GM19351 (cell line): Measurements from ENCODE around the gene ZW10.
A peak's percentile ranks its signal among the peaks of the same experiment; 100 is the strongest.
"Not testable (repeated sequence)": the region's sequence is repeated elsewhere in the genome, so short reads cannot be mapped to it uniquely, and the experiment has no call there.

Experiments
- ATAC-seq: cut with Tn5 transposase; IDR thresholded peaks from one replicate; pipeline ENCODE4 v1.9.1; 2021; ENCODE audit warnings: mild to moderate bottlenecking, moderate library complexity; ENCODE audit not compliant: unreplicated experiment

ZW10 gene, protein sequence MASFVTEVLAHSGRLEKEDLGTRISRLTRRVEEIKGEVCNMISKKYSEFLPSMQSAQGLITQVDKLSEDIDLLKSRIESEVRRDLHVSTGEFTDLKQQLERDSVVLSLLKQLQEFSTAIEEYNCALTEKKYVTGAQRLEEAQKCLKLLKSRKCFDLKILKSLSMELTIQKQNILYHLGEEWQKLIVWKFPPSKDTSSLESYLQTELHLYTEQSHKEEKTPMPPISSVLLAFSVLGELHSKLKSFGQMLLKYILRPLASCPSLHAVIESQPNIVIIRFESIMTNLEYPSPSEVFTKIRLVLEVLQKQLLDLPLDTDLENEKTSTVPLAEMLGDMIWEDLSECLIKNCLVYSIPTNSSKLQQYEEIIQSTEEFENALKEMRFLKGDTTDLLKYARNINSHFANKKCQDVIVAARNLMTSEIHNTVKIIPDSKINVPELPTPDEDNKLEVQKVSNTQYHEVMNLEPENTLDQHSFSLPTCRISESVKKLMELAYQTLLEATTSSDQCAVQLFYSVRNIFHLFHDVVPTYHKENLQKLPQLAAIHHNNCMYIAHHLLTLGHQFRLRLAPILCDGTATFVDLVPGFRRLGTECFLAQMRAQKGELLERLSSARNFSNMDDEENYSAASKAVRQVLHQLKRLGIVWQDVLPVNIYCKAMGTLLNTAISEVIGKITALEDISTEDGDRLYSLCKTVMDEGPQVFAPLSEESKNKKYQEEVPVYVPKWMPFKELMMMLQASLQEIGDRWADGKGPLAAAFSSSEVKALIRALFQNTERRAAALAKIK

GRCh38 chr11:113773416-113774173 is at the start of gene ZW10:
TSS of gene ZW10 (minus strand) at chr11:113773692. CDS start at chr11:113773666, 26 bp downstream.
- peak; percentile 97 for ATAC-seq

GRCh38 chr11:113818426-113818825 is 44.9 kb upstream of the ZW10 start:
- ATAC-seq, result no peak

GRCh38 chr11:113817626-113818025 is 44.1 kb upstream of the ZW10 start:
- ATAC-seq, result no peak

- no peak for ATAC-seq
Measured at GRCh38 chr11:113817162-113817561, 43.7 kb upstream of the ZW10 start.

GRCh38 chr11:113814181-113814580 is 40.7 kb upstream of the ZW10 start:
- ATAC-seq, result no peak

GRCh38 chr11:113808931-113809330 is 35.4 kb upstream of the ZW10 start:
- ATAC-seq, result no peak

DNA sequence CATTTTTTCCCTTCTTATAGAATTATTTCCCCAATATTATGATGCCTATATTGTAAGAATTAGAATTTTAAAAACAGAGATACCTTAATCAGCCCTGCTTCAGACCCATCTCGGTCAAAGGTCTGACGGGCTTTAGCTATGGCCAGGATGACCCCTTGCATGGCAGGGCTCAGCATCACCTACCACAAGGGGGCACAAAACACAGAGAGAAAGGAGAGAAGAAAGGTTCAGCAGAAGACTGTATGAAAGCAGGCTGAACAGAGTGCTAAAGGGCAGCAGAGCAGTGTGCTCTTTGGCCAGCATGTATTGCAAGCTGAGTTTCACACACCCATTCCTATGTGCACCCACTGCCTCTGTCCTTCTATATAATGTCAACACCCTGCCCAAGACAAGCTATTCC is 32.9 kb upstream of the ZW10 start:
- peak; percentile 70 for ATAC-seq

DNA sequence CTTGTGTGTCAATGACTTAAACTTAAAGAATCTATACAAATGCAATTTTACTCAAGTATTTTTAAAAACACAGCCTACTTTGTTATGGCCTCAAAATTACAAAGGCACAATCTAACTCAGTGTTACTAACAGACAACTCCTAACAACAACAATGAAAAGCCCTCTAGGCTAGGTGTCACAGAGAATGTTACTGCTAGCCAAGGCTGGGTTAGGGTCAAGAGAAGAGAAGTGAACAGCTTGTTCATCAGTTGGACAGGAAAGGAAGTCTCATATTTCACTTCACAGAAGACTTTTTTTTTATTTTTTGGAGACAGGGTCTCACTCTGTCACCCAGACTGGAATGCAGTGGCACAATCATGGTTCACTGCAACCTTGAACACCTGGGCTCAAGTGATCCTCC is 32.1 kb upstream of the ZW10 start:
- no peak for ATAC-seq

GRCh38 chr11:113802621-113803020 is 29.1 kb upstream of the ZW10 start:
- ATAC-seq, result no peak

- ATAC-seq, result peak; percentile 69
Measured at GRCh38 chr11:113796663-113797259, 23.3 kb upstream of the ZW10 start.

- ATAC-seq, result no peak
Measured at GRCh38 chr11:113789675-113790320, 16.3 kb upstream of the ZW10 start.

DNA sequence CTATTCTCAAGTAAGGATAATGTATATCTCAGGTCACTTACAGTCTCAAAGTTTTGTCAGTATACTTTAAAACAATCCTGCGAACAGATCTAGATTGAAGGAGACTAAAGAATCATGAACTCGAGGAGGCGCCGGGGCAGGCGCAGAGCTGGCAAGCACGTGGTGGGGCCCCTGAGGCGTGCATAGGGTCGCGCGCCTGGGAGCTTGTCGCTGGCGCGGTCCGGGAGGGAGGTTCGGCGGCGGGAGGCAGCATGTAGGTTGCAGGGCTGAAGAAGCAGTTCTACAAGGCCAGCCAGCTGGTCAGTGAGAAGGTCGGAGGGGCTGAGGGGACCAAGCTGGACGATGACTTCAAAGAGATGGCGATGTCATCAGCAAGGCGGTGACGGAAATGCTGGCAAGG is 15.5 kb upstream of the ZW10 start:
- ATAC-seq, result not testable (repeated sequence)

GRCh38 chr11:113782134-113782533 is 8.6 kb upstream of the ZW10 start:
- ATAC-seq, result no peak

GRCh38 chr11:113781682-113782081 is 8.2 kb upstream of the ZW10 start:
- ATAC-seq, result no peak

DNA sequence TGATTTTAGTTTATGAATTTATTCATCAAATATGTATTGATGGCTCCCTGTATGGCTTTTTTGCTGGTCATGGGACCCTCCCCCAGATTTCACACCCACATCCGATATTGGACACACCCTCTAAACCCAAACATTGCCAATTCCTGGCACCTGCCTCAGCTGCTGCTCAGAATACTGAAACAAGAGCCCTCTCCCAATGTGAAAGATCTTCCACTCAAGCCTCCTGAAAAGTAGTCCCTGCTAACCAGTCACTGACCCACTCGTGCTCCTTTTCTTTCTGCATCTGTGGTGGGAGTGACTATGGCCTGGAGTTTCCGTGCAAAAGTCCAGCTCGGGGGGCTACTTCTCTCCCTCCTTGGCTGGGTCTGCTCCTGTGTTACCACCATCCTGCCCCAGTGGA is 6.0 kb upstream of the ZW10 start, which contains the start of gene CLDN25:
Gene CLDN25, plus strand, starts transcription at position 301 of the 400 bp plus-strand sequence. Its CDS starts 0 bp downstream, at position 301.
- no peak for ATAC-seq

- no peak for ATAC-seq
Measured at GRCh38 chr11:113778111-113778910, 4.8 kb upstream of the ZW10 start.

DNA sequence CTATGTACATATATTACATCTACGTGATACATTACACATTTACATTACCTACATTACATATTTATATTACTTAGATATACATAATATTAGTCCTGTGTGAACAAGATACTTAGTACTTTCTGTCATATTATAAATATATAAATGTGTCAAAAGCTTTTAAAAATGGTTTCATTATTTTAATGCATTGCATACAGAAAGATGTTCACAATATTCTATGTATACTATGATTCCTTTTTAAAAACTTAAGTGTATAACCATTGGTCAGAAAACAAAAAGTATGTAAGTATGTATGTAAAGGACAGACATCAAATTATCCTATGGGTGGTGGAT is 647 bp upstream of the ZW10 start:
- ATAC-seq, result no peak

GRCh38 chr11:113773092-113773415 is 438 bp downstream of the ZW10 start:
- no peak for ATAC-seq

DNA sequence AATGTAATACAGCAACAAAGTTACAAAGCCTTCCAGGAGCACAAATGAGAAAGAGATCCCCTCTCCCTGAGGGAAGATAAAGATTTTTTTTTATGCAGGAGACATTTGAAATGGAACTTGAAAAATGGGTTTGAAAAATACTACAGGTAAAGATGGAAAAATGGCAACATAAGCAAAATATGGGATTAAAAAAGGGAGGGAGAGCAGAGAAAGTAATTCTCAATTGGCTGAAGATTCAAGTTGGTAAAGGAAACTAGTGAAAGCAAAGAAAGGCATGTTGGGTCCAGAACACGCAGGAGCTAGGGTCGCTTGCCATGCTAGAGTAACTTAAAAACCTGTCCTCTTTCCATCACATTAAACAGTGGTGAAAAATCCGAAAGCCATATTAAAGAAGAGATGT is 1.5 kb downstream of the ZW10 start:
- ATAC-seq, result no peak
